CD4-positive, alpha-beta T cell treated with Interleukin-15 for 4 hours (primary cell): ENCODE data around the gene ETV1.

Experiments
- DNase-seq: peaks from one replicate; pipeline ENCODE4 v3.0.0-alpha.2; 2020; ENCODE audit warnings: low spot score

ETV1 gene

DNA sequence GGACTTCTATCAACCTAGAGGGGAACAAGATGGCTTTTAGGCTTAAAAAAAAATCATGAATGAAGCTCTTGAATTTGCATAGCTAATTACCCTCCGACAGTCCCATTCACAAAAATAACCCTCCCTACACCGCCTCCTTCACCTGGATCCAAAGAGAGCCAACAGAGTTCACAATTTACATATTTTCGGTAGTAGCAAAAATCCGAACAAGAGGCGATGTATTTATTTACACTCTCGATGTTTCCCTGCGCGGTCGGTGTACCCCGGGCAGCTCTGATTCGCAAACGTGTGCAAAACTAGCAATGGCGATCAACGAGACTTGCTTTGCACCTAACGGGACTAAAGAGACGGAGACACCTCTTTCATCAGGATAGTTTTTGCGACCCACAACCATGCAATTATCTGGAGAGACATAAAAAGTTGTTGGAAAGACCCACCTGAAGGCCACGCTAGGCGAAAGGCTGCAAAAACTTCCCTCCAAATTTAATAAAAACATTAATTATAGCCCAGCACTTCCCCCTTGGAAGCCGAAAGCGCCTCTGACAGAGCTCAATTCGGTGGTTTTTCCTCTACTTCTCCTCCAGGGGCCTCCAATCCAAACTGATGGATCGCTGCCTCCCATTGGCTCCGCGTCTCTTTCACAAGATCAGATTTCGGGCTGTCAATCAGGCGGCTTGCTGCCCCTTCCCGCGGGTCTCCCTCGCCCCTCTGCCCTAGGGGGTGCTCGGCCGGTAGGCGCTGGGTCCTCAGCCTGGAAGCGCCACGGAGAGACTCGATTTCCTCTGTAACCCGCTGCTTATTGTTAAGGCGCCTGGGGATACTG lies at the start of gene ETV1:
Gene ETV1 (minus strand): TSS at position 541 of the 823 bp plus-strand sequence. CDS start 614 bp downstream, outside the sequence.
- DNase-seq: no peak

DNA sequence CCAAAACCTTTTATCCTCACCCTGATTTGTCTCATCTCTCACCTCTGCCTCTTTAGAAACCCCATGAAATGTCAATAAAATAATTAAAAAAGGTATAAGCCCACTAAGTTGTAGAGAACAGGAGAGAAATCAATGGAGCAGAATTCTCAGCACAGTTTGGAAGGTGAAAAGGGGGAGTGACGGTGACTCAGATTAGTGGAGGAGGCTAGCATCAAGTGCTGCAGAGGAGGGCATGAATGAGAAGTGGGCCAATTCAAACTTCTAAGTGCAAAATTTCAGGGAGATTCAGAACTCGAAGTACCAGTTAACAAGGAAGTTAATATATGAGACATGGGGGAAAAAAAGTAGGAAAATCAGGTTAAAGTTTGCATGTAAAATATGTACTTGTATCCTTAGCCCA lies 34.9 kb upstream of the ETV1 start:
- DNase-seq: no peak

DNA sequence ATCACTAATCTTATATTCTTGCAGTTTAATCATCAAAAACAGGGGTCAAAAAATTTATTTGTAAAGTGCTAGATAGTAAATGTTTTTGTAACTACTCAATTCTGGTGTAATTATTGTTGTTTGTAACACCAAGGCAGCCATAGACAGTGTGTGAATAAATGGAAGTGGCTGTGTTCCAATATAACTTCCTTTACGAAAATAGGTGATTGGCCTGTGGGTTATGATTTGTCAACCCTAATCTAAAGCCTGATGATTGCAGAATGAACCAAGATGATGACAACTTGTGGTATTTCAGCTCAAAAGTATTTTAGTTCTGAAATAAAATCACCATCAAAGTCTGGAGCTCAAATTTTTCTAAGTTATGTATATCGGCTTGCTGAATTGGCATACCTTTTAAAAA lies 34.4 kb upstream of the ETV1 start:
- DNase-seq: no peak

DNA sequence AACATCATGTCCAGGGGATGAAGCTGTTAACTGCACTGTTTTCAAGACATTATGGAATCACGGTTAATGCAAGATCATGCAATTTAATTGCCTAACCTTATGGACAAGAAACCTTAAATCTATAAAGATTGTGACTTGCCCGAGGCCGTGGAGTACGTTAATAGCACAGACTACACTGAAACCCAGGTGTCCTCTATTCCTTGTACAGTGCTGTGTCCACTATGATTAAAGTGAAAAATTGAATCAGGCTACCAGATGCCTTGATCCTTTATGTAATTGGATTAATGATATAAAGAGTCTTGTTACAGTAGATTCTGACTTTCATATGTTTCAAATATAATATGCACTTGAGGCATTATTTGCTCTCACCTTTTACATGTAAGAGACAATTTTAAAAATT lies 33.9 kb upstream of the ETV1 start:
- DNase-seq: no peak

DNA sequence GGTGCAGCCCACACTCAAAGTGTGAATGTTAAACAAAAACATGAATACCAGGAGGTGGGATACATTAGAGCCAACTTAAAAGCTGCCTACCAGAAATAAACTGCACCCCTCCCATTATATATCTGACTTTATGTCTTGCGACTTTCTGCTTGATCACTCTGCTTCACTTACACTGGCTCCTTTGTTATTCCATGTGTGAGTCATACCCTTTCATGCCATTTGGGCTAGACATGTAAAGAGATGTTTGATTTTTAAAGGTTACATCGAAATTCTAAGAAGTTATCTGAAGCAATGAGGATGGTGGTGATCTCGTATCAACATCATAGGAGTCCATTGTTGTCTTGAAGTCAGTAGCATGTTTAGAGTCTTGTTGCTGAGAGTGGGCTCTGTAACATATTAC lies 31.6 kb upstream of the ETV1 start:
- DNase-seq: no peak

DNA sequence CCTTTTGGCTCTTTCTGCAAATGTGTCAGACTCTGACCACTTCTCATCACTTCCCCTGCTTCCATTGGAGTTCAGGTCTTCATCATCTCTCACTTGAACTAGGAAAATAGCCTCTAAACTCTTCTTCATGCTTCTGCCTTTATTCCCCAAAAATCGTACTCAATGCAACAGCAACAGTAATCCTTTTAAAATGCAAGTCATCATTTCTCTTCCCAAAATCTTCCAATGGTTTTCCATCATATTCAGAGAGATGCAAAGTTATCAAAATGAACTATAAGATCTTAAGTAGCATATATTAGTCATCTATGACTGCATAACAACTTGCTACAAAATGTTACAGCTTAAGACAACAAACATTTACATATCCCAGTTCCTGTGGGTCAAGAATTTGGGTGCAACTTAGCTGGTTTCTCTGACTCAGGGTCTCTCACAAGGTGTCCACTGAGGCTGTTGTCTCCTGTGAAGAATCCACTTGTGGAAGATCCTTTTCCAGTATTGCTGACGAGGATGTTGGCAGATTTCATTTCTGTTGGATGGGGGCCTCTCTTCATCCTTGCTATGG lies 31.0 kb upstream of the ETV1 start:
- DNase-seq: no peak

DNA sequence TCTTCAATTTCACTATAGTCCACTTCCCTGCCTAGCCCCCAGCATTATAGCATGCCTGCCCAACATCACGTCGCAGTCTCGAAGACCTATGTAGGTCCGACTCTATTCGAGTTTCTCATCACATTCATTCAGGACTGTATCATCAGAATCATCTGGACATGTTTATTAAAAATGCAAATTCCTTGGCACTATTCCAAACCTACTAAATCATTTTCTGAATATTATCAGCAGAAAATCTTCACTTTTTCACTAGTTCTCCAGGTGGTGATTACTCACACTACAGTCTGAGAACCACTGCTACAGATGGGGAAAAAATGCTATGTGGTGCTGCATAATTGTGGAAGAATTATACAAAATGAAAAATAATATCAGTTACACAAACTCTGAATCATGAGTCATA lies 29.3 kb upstream of the ETV1 start:
- no peak for DNase-seq

DNA sequence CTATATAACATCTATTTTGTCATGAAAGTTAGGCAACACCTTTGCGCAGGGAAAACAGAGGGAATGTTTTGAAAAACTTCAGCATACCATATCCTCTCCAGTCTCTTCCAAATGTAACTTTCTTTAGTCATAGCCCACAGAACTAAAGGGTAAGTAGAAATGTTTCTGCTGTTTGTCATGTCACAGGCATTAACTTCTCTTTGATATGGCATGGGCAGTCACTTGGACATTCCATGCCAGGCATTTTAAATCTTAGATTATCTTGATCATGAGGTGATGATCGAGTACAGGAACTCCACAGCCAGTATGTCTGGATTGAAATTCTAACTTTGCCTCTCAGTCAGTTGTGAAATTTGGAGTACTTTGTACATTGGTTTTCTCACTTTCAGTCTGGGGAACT lies 27.5 kb upstream of the ETV1 start:
- no peak for DNase-seq

DNA sequence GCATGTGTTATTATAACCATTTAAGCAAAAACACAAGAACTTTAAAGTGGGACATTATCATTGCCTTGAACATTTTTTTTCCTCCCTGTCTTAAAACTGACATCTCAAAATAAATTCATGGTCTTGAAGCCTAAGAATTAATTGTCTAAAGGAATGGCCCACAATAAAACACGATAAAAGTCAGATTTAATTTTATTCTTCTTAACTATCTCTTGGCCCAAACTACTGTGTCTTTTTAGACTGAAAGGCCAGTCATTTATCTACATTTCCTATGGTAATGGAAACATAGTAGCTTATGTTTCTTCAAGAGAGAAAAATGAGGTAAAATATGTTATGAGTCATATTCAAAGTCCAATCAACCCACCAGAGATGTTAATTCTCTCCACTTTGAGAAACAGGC lies 24.4 kb upstream of the ETV1 start:
- DNase-seq: no peak

DNA sequence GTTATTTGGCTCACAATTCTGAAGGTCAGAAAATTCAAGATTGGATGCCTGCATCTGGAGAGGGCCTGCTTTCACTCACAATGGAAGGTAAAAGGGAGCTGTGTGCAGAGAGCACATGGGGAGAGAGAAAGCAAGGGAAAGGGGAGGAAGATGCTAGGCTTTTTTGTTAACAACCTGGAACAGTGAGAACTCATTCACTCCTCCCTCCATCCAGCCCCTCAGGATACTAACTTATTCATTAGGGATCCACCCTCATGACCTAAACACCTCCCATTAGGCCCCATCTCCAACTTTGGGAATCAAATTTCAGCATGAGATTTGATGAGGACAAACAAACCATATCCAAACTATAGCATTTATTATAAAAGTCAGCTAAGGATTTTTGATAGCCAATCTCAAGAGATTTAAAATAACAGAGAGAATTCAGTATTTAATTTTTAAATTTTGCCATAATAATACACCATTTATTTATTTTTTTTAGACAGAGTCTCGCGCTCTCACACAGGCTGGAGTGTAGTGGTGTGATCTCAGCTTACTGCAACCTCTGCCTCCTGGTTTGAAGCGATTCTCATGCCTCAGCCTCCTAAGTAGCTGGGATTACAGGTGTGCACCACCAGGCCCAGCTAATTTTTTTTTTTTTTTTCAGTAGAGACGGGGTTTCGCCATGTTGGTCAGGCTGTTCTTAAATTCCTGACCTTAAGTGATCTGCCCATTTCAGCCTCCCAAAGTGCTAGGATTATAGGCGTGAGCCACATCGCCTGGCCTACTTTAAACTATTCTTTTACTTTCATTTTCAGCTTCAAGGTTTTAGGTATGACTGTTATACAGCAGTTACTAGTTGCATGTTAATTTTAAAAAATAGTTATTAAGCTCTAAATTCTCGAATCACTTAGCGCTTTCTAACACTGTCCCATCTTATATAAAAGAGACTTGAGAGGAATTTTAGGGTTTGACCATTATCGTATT lies 20.3 kb upstream of the ETV1 start:
- DNase-seq: no peak

DNA sequence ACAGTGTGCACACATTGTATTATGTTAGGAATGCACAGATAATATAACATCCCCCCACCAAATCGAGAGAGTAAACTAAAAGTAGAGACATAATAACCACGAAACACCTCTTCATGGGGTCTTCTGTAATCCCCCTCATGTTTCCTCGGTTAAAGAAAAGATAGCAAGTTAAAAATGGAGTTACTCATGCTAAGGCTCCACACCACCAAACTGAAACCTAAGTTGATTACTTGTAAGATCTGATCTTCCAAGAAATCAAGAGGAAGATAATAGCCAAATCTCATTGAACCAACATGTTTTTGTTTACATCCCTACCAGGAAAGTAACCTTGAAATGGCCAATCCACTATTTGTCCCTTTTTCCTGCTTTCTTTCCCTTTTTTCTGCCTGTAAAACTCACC lies 11.7 kb upstream of the ETV1 start:
- DNase-seq: no peak

DNA sequence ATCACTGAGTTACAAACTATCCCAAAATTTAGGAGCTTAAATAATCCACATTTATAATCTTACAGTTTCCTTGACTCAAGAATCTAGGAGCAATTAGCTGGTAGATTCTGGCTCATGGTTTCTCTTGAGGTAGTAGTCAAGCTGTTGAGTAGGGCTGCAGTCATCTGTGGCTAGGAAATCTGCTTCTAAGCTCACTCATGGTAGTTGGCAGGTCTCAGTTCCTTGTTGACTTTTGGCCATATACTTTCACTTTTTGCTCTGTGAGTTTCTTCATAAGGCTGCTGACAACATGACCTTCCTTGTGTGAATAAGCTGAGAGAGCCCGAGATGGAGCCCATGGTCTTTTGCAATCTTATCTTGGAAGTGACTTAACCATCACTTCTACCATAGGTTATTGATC lies 10.8 kb upstream of the ETV1 start:
- no peak for DNase-seq

DNA sequence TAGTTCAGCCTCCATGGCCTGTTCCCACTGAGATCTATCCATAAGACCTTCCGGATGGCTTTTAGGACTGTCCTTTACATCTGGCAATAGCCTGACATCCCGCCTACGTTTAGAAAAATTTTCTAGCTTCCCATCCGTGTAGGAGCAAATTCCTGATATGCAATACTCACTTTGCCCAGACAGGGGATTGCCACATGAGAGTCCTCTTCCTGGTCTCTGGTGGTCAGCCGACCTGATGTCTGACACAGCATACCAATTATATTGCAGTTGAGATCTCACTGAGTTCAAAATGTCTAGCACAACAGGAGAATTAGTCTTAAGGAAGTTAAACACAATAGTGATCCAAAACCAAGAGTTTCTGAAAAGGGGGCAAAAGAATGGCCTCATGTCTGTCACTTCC lies 9.4 kb upstream of the ETV1 start:
- no peak for DNase-seq

DNA sequence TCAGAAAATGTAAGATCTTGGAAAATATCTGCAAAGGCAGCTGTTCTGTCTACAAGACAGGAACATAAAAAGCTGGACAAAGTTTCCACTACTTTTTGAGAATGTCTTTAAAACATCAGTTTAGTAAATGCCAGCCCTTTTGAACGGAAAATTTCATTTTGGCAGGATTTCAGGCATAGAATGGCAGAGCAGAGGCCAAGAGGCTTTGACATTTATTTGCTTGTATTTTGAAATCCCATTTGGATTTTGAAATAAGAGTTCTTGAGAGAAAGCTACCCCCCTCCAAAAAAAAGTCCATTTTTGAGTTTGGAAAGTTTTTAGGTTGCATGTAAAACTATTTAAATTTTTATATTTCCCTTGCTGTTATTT lies 3.1 kb upstream of the ETV1 start:
- DNase-seq: no peak

DNA sequence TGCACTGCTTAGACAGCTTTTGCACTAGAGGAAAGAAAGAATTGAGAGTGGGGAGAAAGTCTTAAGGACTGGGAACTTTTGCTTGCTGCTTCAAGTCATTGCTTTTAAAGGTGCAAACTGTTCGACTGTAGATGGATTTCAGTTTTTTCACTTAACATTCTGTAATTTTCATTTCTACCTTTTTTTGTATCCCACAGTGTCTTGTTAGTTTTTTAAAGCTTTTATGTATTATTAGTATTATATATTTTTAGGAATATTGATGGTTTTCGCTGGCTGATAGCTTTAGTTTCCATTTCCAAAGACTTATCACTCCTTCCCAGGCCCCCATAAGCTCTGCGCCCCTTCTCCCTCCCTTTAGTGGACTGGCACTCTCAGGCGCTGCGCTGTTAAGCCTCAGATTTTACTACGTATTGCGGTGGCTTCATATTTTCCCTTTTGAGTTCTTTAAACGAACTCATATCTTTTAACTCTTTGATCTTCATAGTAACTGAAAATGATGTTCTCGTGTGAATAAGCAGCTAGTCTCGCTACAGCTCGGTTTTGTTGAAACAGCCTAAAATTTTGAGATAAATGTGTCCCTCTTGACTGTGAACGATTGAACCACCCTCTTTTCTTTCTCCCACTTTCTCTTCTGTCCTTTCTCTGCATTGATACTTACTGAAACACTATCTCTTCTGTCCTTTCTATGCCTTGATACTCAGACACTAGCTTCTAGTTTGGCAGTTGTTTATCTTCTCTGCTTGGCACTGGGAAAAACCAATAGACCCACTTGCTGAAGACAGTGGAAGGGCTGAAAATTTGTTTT lies 2.5 kb upstream of the ETV1 start:
- DNase-seq: no peak

DNA sequence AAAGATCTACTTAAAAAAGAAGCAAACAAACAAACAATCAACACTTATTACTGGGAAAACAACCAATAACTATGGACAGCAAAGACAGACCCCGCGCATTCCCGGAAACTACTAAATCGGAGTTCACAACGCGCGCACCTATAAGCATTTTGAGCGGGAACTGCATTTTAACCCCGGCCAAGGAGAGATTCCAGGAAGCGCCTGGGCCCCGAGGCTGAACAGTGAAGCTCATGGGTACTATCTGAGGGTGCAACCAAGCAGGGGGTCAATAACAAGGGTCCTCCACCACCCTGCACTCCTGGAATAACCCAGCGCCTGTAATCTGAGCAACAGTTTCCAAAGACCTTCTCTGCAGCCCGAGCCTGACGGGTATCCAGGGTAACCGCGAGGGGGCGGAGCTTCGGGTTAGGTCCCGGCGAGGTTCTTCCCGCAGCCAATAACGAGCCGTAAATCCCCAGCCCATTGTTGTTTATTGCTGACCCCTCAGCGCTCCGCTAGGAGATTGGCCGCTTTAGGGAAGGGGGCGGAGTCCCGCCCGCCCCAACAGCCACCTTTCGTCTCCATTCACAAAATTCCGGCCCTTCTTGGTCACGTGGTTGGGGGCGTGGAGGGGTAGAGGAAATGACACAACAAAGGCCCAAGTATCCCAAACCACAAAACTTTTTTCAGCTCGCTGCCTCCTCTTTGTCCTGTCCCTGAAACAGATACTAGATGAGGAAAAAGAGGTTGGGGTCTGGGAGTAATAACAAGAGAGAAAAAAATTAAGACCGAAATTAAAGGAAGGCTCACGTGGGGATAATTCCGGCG lies 1.7 kb upstream of the ETV1 start:
- DNase-seq: peak; percentile 60

DNA sequence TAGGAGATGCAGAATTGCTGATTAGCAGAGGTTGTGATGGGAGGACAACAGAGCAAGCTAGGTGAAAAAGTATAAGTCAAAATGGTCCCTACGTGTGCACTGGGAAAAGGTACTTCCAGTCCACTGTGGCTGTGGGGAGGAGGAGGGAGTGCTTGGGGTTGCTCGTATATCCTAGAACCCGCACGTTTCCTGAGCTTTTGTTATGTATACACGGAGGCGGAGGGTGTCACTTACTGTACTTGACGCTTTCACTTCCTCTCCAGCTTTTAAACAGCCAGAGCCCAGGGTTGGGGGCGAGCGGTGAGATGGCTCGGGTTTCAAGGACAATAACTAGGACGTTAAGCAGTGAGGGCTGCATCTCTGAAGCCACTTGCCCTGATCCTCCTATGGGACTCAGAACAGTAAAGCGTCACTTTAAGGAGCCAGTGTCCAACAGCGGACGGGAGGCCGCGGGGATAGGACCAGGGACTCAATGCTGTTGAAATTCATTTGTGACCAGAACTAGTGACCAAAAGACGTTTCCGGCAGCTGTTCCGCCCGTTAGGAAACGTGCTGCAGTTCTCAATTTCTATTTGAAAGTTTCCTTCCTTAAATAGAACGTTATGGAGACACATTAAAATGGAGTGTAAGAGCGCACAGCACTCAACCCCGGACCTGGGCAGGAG lies 985 bp upstream of the ETV1 start:
- no peak for DNase-seq

DNA sequence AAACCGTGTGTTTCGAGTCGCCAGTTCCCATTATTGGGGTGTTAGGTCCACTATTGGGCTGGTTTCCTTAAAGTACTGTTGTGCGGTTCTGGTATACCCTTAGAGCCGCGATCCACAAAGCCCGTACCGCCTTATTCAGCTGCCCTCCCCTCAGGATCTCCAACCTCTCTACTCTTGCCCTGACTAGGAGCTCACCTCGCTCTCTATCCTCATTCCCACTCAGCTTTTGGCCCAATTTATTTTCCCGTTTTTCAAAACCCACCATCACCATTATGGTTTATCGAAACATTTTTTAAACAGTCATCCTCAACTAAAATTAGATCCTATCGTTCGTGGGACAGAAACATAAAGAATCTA lies 461 bp upstream of the ETV1 start:
- DNase-seq: no peak

DNA sequence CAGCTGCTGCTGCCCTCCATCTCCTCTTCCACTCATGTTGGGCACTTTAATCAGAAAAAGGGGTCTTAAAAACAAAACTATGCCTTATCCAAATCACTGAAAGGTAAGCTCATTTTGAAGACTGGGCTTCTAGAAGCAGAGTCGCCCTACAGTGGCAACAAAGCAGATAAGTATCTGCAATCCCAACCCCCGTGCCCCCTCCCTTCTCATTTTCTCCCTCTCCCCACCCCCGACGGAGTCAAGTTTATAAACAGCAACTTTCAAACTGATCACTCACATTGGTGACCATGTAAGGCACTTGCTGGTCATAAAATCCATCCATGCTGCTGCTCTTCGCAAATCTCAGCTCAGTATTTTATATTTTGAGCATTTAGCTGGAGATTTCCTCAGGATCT lies 738 bp downstream of the ETV1 start:
- no peak for DNase-seq

DNA sequence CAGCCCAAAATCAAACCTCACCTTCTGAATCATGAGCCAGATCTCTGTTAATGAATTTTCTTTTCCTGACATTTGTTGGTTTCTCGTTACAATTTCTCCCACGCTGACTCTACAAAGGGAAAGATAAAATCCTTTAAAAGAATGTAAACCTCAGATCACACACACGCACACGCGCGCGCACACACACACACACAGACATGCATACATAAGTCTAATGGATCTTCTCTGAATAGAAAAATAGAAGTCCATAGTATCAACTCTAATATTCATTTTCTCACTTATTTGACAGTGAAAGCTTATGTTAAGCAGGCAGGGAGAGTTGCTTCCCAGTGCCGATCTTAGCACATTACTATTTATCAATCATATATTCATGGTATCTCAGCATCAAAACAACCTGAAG lies 1.4 kb downstream of the ETV1 start:
- no peak for DNase-seq

DNA sequence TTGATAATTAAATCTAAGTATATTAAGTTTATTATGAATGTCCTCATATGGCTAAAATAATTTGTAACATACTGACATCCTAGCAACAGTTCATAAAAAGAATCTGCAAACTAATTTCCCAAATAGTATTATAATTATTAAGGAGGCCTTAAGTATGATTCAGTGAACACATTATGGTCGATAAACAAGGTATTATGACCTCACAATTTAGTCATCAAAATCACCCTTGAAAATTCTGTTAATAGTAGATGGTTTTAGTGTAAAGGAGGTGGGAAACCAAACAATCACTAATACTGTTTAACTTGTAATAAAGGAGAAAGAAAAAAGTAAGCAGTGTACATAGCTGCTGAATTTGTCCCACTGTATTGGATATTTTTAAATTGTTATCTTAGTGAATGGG lies 2.1 kb downstream of the ETV1 start:
- no peak for DNase-seq
